SU-DHL-6 (cell line): ENCODE data around the gene CSNK1D.

Experiments used
- EZH2phosphoT487 ChIP-seq: fragments of 200-600 bp; sonication (generic), shearing (Covaris generic); conservative IDR thresholded peaks from 2 replicates; pipeline ENCODE4 v1.6.1; 2018; ENCODE audit warnings: mild to moderate bottlenecking, antibody characterized with exemption, low read length, moderate library complexity, mixed read lengths
- TF ChIP-seq, protein P1 (sequence below): fragments of 200-600 bp; sonication (generic); IDR thresholded peaks from one replicate; pipeline ENCODE4 v1.5.1; 2017; ENCODE audit warnings: antibody characterized with exemption, mild to moderate bottlenecking, low read length, moderate library complexity; ENCODE audit not compliant: insufficient read depth, poor library complexity, severe bottlenecking

- TF ChIP-seq, protein P1, sequence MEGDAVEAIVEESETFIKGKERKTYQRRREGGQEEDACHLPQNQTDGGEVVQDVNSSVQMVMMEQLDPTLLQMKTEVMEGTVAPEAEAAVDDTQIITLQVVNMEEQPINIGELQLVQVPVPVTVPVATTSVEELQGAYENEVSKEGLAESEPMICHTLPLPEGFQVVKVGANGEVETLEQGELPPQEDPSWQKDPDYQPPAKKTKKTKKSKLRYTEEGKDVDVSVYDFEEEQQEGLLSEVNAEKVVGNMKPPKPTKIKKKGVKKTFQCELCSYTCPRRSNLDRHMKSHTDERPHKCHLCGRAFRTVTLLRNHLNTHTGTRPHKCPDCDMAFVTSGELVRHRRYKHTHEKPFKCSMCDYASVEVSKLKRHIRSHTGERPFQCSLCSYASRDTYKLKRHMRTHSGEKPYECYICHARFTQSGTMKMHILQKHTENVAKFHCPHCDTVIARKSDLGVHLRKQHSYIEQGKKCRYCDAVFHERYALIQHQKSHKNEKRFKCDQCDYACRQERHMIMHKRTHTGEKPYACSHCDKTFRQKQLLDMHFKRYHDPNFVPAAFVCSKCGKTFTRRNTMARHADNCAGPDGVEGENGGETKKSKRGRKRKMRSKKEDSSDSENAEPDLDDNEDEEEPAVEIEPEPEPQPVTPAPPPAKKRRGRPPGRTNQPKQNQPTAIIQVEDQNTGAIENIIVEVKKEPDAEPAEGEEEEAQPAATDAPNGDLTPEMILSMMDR, result no peak
- TF ChIP-seq EZH2phosphoT487, result no peak
Measured at GRCh38 chr17:82226146-82226808, 47.2 kb downstream of the CSNK1D start.
